Activated CD8-positive, alpha-beta T cell treated with anti-CD3 and anti-CD28 coated beads for 36 hours (primary cell): ENCODE measurements around the gene MIDN. TPM values are rescaled to one million over a fixed set of nuclear protein-coding genes. Genes with fewer than 3 reads are reported as not detected.
A peak's percentile ranks its signal among the peaks of the same experiment; 100 is the strongest.

Experiments
- ATAC-seq: fragments of 200-7000 bp; cut with Tn5 transposase; one replicate; pipeline ENCODE4 v1.10.0; 2021; ENCODE audit warnings: mild to moderate bottlenecking, moderate library complexity
- CTCF ChIA-PET: fragments of 350-600 bp; sonication (Branson Sonifier 250); formaldehyde crosslinking; loops from one replicate; lab custom pipeline; 2021; ENCODE audit warnings: antibody characterized with exemption; lab: Charles Lee
- POLR2A ChIA-PET: fragments of 350-600 bp; sonication (Branson Sonifier 250); formaldehyde crosslinking; loops from one replicate; lab custom pipeline; 2021; ENCODE audit warnings: antibody characterized with exemption; lab: Charles Lee
- DNase-seq: peaks from one replicate; pipeline ENCODE4 v3.0.0-alpha.2; 2020
- H3K27ac Mint-ChIP-seq: one replicate; pipeline ENCODE4 v1.8.0; 2021; ENCODE audit warnings: mild to moderate bottlenecking, mixed read lengths
- H3K27me3 Mint-ChIP-seq: one replicate; pipeline ENCODE4 v1.8.0; 2021; ENCODE audit warnings: mixed read lengths
- H3K36me3 Mint-ChIP-seq: one replicate; pipeline ENCODE4 v1.8.0; 2021; ENCODE audit warnings: low read depth, mixed read lengths
- H3K4me1 Mint-ChIP-seq: one replicate; pipeline ENCODE4 v1.8.0; 2021; ENCODE audit warnings: low read depth, mixed read lengths
- H3K4me3 Mint-ChIP-seq: one replicate; pipeline ENCODE4 v1.8.0; 2021; ENCODE audit warnings: mild to moderate bottlenecking, moderate library complexity, mixed read lengths
- H3K9me3 Mint-ChIP-seq: one replicate; pipeline ENCODE4 v1.8.0; 2021; ENCODE audit warnings: mixed read lengths
- intact Hi-C: fragments of 100-400 bp; cut with micrococcal nuclease; formaldehyde crosslinking; loops from one replicate; pipeline ENCODE4 v1.10.0; 2022
- total RNA-seq, 2 experiments: library from RNA; stranded (reverse); gene quantifications; one replicate each; pipeline ENCODE4 v1.2.3, GENCODE V29; 2021
- TF ChIP-seq, protein P1 (sequence below): fragments of 200-600 bp; IDR thresholded peaks from one replicate; pipeline ENCODE4 v1.8.0; 2022; ENCODE audit warnings: antibody characterized with exemption, mild to moderate bottlenecking

The MIDN gene
- total RNA-seq, 2 experiments from 2014 or later, result 41.1 to 43.9 TPM

DNA sequence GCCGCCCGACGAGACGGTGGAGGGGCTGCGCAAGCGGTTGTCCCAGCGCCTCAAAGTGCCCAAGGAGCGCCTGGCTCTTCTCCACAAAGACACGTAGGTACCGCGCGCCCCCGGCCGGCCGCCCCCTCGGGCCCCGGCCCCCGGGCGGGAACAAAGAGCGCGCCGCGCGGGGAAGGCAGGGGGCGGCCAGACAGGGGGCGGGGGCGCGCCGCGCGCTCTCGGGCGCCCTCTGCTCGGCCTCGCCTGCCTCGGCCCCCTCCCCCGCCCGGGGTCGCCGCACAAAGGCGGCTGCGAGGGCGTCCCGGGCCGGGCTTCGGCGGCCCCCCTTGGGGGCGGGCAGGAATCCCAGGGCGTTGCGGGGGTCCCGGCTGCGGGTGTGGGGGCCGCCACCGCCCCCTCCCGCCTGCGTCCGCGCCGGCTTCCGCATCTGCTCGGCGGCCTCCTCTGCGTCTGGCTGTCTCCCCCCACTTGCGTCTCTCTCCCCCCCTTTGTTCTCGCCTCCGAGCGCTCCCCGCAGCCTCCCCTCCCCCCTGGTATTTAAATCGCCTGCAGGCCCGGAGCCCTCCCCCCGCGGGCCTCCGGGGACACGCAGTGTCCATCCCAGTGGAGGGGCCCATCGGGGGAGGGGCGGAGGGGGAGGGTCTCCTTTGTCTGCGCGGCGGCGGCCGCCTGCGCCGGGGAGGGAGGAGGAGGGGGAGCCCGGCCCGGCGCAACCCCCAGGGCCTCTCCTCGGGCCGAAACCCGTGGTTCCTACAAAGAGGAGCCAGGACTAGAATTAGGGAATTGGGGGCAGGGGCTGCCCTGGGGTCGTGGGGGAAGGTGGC lies 2.3 kb downstream of the MIDN start:
- POLR2A ChIA-PET, result interaction anchor here (0.8 to 1.3 kb wide), 6 partner anchors 12 to 34 kb away, joined by 3 to 7 read pairs (median 4); partner anchors contain the start of gene CIRBP
- peak overlapping the region; percentile 92 for H3K27ac Mint-ChIP-seq
- H3K4me3 Mint-ChIP-seq, result peak overlapping the region; percentile 96
- no peaks in the 10 kb centered on the region for H3K27me3 Mint-ChIP-seq
- DNase-seq (peak; percentile 69), ATAC-seq (no peak)
- intact Hi-C loops, result no loop called here
- H3K36me3 Mint-ChIP-seq, result peaks cover 35% of the 10 kb centered on the region
- CTCF ChIA-PET, result no interaction called here
- TF ChIP-seq, protein P1, sequence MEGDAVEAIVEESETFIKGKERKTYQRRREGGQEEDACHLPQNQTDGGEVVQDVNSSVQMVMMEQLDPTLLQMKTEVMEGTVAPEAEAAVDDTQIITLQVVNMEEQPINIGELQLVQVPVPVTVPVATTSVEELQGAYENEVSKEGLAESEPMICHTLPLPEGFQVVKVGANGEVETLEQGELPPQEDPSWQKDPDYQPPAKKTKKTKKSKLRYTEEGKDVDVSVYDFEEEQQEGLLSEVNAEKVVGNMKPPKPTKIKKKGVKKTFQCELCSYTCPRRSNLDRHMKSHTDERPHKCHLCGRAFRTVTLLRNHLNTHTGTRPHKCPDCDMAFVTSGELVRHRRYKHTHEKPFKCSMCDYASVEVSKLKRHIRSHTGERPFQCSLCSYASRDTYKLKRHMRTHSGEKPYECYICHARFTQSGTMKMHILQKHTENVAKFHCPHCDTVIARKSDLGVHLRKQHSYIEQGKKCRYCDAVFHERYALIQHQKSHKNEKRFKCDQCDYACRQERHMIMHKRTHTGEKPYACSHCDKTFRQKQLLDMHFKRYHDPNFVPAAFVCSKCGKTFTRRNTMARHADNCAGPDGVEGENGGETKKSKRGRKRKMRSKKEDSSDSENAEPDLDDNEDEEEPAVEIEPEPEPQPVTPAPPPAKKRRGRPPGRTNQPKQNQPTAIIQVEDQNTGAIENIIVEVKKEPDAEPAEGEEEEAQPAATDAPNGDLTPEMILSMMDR, result no peak
- no peaks in the 10 kb centered on the region for H3K9me3 Mint-ChIP-seq
- H3K4me1 Mint-ChIP-seq, result peaks cover 16% of the 10 kb centered on the region

DNA sequence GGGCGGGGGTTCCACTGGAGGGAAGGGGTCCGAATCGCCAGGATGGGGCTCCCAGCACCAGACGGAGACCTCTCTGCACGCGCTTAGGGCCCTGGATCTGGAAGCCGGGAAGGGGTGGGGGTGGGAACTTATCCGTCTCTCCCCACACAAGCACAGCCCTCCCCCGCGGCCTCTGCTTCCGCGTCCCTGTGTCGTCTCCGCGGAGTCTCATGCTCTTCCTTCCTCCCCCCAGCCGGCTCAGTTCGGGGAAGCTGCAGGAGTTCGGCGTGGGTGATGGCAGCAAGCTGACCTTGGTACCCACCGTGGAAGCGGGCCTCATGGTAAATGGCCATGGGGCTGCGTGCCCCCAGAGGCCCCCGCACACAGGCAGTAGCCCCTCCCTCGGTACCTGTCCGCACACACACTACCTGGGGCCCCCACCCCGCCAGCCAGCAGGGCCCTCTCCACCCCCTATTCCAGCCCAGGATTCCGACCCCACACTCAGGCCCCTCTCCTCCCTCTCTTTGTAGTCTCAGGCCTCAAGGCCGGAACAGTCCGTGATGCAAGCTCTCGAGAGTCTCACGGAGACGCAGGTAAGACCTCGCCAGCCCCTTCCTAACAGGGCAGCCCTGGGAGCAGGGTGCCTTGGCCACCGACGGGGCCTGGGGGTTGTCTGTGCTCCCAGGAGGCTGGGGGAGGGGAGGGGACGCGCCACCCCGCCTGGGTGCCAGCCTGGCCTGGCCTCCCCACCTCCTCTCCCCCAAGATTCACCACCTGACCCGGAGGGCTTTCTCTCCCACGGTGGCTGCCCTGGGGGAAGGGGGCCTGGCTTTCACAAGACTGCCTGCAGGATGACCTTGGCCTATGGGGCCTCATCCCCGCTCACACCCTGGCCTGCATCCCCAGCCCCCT lies 3.2 kb downstream of the MIDN start:
- H3K4me3 Mint-ChIP-seq, result peak overlapping the region; percentile 96
- ChIA-PET POLR2A (interaction anchor here (0.8 to 1.3 kb wide), 4 partner anchors 12 to 33 kb away, joined by 3 to 7 read pairs (median 6); partner anchors contain the start of gene CIRBP), CTCF (interaction anchor here (1.0 to 2.6 kb wide), 3 partner anchors 15 to 155 kb away, joined by 3 to 30 read pairs (median 3); partner anchors contain the start of gene CIRBP)
- no peaks in the 10 kb centered on the region for H3K9me3 Mint-ChIP-seq
- intact Hi-C loops, result loop anchor here (2.0 kb wide), 1 partner anchor 15 kb away; no protein-coding TSS in a partner anchor
- DNase-seq (peak; percentile 81), ATAC-seq (peak; percentile 3)
- H3K27ac Mint-ChIP-seq, result peak overlapping the region; percentile 92
- TF ChIP-seq, protein P1, result no peak
- H3K27me3 Mint-ChIP-seq, result no peaks in the 10 kb centered on the region
- H3K36me3 Mint-ChIP-seq, result peaks cover 38% of the 10 kb centered on the region
- H3K4me1 Mint-ChIP-seq, result peaks cover 18% of the 10 kb centered on the region

DNA sequence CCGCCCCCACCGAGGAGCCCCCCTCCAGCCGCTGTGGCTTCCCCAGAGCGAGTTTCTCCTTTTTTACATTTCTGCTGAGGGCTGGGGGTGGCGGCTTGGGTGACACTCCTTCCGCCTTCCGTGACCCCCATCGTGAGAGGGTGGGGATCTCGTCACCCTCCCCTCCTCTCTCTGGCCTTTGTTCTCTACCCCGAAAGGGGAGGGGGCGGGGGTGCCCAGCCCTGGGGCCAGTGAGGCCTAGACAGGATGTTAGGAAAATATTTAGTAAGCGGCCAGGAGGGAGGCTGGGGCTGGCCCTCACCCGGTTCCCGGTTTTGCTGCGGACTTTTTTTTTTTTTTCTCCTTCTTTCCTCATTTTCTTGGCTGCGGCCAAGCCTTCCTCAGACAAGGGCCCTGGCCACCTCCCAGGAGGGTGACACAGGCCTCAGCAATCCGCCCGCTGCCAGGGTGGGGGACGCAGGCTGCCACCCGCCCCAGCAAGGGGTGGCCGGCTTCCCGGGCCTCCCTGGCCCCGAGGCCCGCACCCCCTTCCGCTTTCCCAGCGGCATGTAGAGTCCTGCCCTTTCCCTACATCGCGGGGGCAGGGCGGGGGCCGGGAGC lies 3.9 kb downstream of the MIDN start:
- DNase-seq (peak; percentile 91), ATAC-seq (peak; percentile 38)
- ChIA-PET CTCF (interaction anchor here (0.8 to 2.6 kb wide), 6 partner anchors 8 to 156 kb away, joined by 3 to 30 read pairs (median 4); partner anchors contain the start of gene CIRBP), POLR2A (interaction anchor here (1.0 to 1.9 kb wide), 11 partner anchors 8 to 231 kb away, joined by 3 to 30 read pairs (median 5); partner anchors contain the start of genes ATP5F1D, CIRBP, FAM174C and RNU6-2)
- Mint-ChIP-seq H3K27me3 (no peaks in the 10 kb centered on the region), H3K4me1 (peaks cover 19% of the 10 kb centered on the region), H3K27ac (peak overlapping the region; percentile 86), H3K4me3 (peak overlapping the region; percentile 96), H3K36me3 (peaks cover 39% of the 10 kb centered on the region), H3K9me3 (no peaks in the 10 kb centered on the region)
- intact Hi-C loops, result loop anchor here (2.0 kb wide), 1 partner anchor 14 kb away; no protein-coding TSS in a partner anchor
- TF ChIP-seq, protein P1, result no peak

DNA sequence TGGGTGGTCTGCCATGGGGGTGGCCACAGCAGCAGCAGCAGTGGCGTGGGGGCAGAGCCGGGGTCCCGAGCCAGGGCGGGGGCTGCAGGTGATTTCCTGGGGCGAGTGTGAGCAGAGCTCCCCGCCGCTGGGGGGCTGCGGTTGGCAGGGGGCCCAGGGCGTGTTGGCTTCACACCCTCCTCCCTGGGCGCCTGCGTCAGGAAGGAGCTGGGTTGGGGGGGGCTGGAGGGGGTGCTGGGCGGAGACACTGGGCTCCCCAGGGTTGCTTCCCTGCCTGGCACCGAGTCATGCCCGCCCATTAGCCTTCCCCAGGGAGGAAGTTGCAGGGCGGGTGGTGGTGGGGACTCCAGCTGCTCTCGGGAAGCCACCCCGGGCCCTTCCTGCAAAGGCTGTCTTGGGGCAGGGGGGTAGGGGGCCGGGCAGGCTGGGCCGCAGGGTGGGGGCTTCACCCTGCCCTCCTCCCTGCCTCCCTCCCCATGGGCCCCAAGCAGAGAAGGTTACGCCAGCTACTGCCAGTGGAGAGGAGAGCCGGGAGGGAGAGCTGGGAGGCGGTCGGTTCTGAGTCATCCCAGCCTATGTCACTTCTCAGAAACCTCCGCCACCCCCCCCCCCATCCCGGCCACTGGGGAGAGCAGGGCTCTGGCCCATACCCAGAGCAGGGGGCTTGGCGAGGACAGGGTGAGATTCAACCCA lies 4.6 kb downstream of the MIDN start:
- H3K4me3 Mint-ChIP-seq, result peak overlapping the region; percentile 96

More for the DNA sequence above, 4.6 kb downstream of the MIDN start:
- Mint-ChIP-seq H3K9me3 (no peaks in the 10 kb centered on the region), H3K36me3 (peaks cover 44% of the 10 kb centered on the region), H3K27me3 (no peaks in the 10 kb centered on the region), H3K4me1 (peaks cover 22% of the 10 kb centered on the region), H3K27ac (peak overlapping the region; percentile 85)
- ChIA-PET CTCF (interaction anchor here (0.8 to 2.6 kb wide), 5 partner anchors 9 to 157 kb away, joined by 3 to 30 read pairs (median 5); partner anchors contain the start of gene CIRBP), POLR2A (interaction anchor here (0.7 to 1.9 kb wide), 11 partner anchors 9 to 232 kb away, joined by 3 to 30 read pairs (median 4); partner anchors contain the start of genes ARHGAP45, ATP5F1D, CIRBP and FAM174C)
- TF ChIP-seq, protein P1, result no peak
- peak; percentile 38 for ATAC-seq
- peak; percentile 89 for DNase-seq
- intact Hi-C loops, result loop anchor here (2.0 kb wide), 1 partner anchor 14 kb away; no protein-coding TSS in a partner anchor
